IMR-90 (cell line): ENCODE measurements around the gene ABCE1. TPM values are rescaled to one million over a fixed set of nuclear protein-coding genes. Genes with fewer than 3 reads are reported as not detected.

Experiments
- ATAC-seq: fragments of 200-7000 bp; cut with Tn5 transposase; 2 replicates; pipeline ENCODE4 v1.9.1; 2020; ENCODE audit warnings: low read depth, mild to moderate bottlenecking, moderate library complexity
- BruUV-seq: library from RNA; stranded (reverse); fragments of 400-500 nt; replicated peaks from 2 replicates; lab custom pipeline; 2021; lab: Mats Ljungman, UMichigan
- CTCF ChIA-PET: fragments of 300-600 bp; formaldehyde crosslinking; extraction: SDS; loops from one replicate; lab custom pipeline; 2021; ENCODE audit warnings: antibody characterized with exemption; lab: Yijun Ruan, JAX
- POLR2A ChIA-PET: fragments of 300-600 bp; sonication (Branson Sonifier 250); formaldehyde crosslinking; loops from one replicate; lab custom pipeline; 2022; ENCODE audit warnings: antibody characterized with exemption; ENCODE audit not compliant: unreplicated experiment; lab: Charles Lee
- DNase-seq: peaks from one replicate; pipeline ENCODE4 v3.0.0; 2013
- H2AFZ ChIP-seq: replicated peaks from 2 replicates; pipeline ENCODE3; 2013; ENCODE audit warnings: low read length, mild to moderate bottlenecking; ENCODE audit not compliant: poor library complexity
- H2AK5ac ChIP-seq: 2 replicates; pipeline ENCODE4 v1.6.1; 2013; ENCODE audit warnings: low read depth, low read length, inconsistent platforms
- H2AK9ac ChIP-seq: replicated peaks from 2 replicates; pipeline ENCODE3; 2013; ENCODE audit warnings: mild to moderate bottlenecking, low read depth, low read length, moderate library complexity; ENCODE audit not compliant: poor library complexity
- H2BK120ac ChIP-seq: 2 replicates; pipeline ENCODE4 v1.6.1; 2013; ENCODE audit warnings: low read depth, low read length, inconsistent platforms
- H2BK15ac ChIP-seq: 3 replicates; pipeline ENCODE4 v1.6.1; 2013; ENCODE audit warnings: low read depth, low read length, inconsistent platforms
- H2BK20ac ChIP-seq: 2 replicates; pipeline ENCODE4 v1.6.1; 2013; ENCODE audit warnings: low read depth, mild to moderate bottlenecking, inconsistent platforms, low read length, moderate library complexity
- H2BK5ac ChIP-seq: 2 replicates; pipeline ENCODE4 v1.6.1; 2013; ENCODE audit warnings: mild to moderate bottlenecking, low read depth, low read length, inconsistent platforms; ENCODE audit not compliant: poor library complexity, severe bottlenecking
- H3K14ac ChIP-seq: replicated peaks from 2 replicates; pipeline ENCODE4 v1.6.1; 2013; ENCODE audit warnings: low read depth, low read length, inconsistent platforms
- H3K18ac ChIP-seq: 2 replicates; pipeline ENCODE4 v1.6.1; 2013; ENCODE audit warnings: low read depth, low read length, control low read depth
- H3K23ac ChIP-seq: 2 replicates; pipeline ENCODE4 v1.6.1; 2013; ENCODE audit warnings: low read depth, low read length, inconsistent platforms
- H3K27ac ChIP-seq: 2 replicates; pipeline ENCODE4 v1.5.1; 2013; ENCODE audit warnings: mild to moderate bottlenecking, control low read depth, low read length; ENCODE audit not compliant: insufficient read depth
- H3K27me3 ChIP-seq: 2 replicates; pipeline ENCODE4 v1.6.1; 2013; ENCODE audit warnings: low read length; ENCODE audit not compliant: control insufficient read depth, insufficient read depth
- H3K36me3 ChIP-seq: 2 replicates; pipeline ENCODE4 v1.6.1; 2013; ENCODE audit warnings: low read length, mixed read lengths; ENCODE audit not compliant: control insufficient read depth, insufficient read depth
- H3K4ac ChIP-seq: 2 replicates; pipeline ENCODE4 v1.6.1; 2013; ENCODE audit warnings: low read depth, low read length, inconsistent platforms
- H3K4me1 ChIP-seq: 2 replicates; pipeline ENCODE4 v1.6.1; 2013; ENCODE audit warnings: low read length, mixed read lengths; ENCODE audit not compliant: control insufficient read depth, insufficient read depth
- H3K4me2 ChIP-seq: 2 replicates; pipeline ENCODE4 v1.6.1; 2013; ENCODE audit warnings: low read depth, mild to moderate bottlenecking, control low read depth, low read length, moderate library complexity
- H3K4me3 ChIP-seq: 2 replicates; pipeline ENCODE4 v1.5.1; 2013; ENCODE audit warnings: low read depth, mild to moderate bottlenecking, control low read depth, low read length, moderate library complexity; ENCODE audit not compliant: insufficient read depth
- H3K56ac ChIP-seq: 2 replicates; pipeline ENCODE4 v1.6.1; 2013; ENCODE audit warnings: low read length, inconsistent platforms; ENCODE audit not compliant: insufficient read depth; ENCODE audit errors: extremely low read depth
- H3K79me1 ChIP-seq, 2 experiments: 2 replicates each; pipeline ENCODE4 v1.6.1; 2013; ENCODE audit warnings: low read length in 2 of 2, inconsistent platforms in 1 of 2, low read depth in 1 of 2
- H3K9ac ChIP-seq: 2 replicates; pipeline ENCODE4 v1.6.1; 2013; ENCODE audit warnings: low read depth, low read length, control low read depth
- H3K9me1 ChIP-seq: 2 replicates; pipeline ENCODE4 v1.6.1; 2013; ENCODE audit warnings: low read length, inconsistent platforms; ENCODE audit not compliant: insufficient read depth
- H3K9me3 ChIP-seq: 2 replicates; pipeline ENCODE4 v1.6.1; 2013; ENCODE audit warnings: low read length; ENCODE audit not compliant: control insufficient read depth, insufficient read depth
- H4K20me1 ChIP-seq: 2 replicates; pipeline ENCODE4 v1.6.1; 2013; ENCODE audit warnings: low read length, inconsistent platforms; ENCODE audit not compliant: insufficient read depth
- H4K5ac ChIP-seq: 2 replicates; pipeline ENCODE4 v1.6.1; 2013; ENCODE audit warnings: mild to moderate bottlenecking, low read depth, low read length, control low read depth
- H4K8ac ChIP-seq, 2 experiments: 2 replicates each; pipeline ENCODE4 v1.6.1; 2013; ENCODE audit warnings: low read depth in 2 of 2, low read length in 2 of 2, control low read depth in 1 of 2, inconsistent platforms in 1 of 2
- H4K91ac ChIP-seq: 2 replicates; pipeline ENCODE4 v1.6.1; 2013; ENCODE audit warnings: low read depth, low read length, inconsistent platforms; ENCODE audit not compliant: insufficient read depth
- BHLHE40 ChIP-seq: fragments of 150-350 bp; IDR thresholded peaks from 2 replicates; pipeline ENCODE4 v1.6.1; 2016; ENCODE audit warnings: mild to moderate bottlenecking, low read depth, low read length
- CEBPB ChIP-seq: IDR thresholded peaks from 2 replicates; pipeline ENCODE4 v1.6.1; 2012; ENCODE audit warnings: low read depth, low read length, improper control_type of control experiment
- CHD1 ChIP-seq: IDR thresholded peaks from 2 replicates; pipeline ENCODE4 v1.6.1; 2012; ENCODE audit warnings: low read depth, low read length, improper control_type of control experiment
- FOS ChIP-seq: fragments of 150-350 bp; IDR thresholded peaks from 2 replicates; pipeline ENCODE4 v1.6.1; 2016; ENCODE audit warnings: low read depth, low read length
- MAZ ChIP-seq: IDR thresholded peaks from 2 replicates; pipeline ENCODE4 v1.6.1; 2012; ENCODE audit warnings: low read depth, mild to moderate bottlenecking, low read length, improper control_type of control experiment, moderate library complexity, borderline replicate concordance
- MXI1 ChIP-seq: IDR thresholded peaks from 2 replicates; pipeline ENCODE4 v1.6.1; 2012; ENCODE audit warnings: low read depth, mild to moderate bottlenecking, low read length, moderate library complexity, borderline replicate concordance
- NFE2L2 ChIP-seq: fragments of 150-350 bp; IDR thresholded peaks from 2 replicates; pipeline ENCODE4 v1.6.1; 2016; ENCODE audit warnings: low read depth, mild to moderate bottlenecking, low read length
- POLR2A ChIP-seq: IDR thresholded peaks from 2 replicates; pipeline ENCODE4 v1.6.1; 2012; ENCODE audit warnings: mild to moderate bottlenecking, low read depth, low read length
- RAD21 ChIP-seq: IDR thresholded peaks from 2 replicates; pipeline ENCODE4 v1.6.1; 2012; ENCODE audit warnings: low read length, improper control_type of control experiment
- RCOR1 ChIP-seq: IDR thresholded peaks from 2 replicates; pipeline ENCODE4 v1.6.1; 2012; ENCODE audit warnings: mild to moderate bottlenecking, low read length, improper control_type of control experiment; ENCODE audit not compliant: insufficient replicate concordance
- RFX5 ChIP-seq: IDR thresholded peaks from 2 replicates; pipeline ENCODE4 v1.8.0; 2012; ENCODE audit warnings: low read depth, mild to moderate bottlenecking, low read length, moderate library complexity
- SMC3 ChIP-seq: fragments of 150-350 bp; IDR thresholded peaks from 2 replicates; pipeline ENCODE4 v1.6.1; 2016; ENCODE audit warnings: low read depth, mild to moderate bottlenecking, antibody characterized with exemption, low read length, moderate library complexity
- WGBS, 2 experiments: methylation state at CpG; one replicate each; pipeline versions ENCODE4 v1.1.5 to v1.1.7; 2013; ENCODE audit warnings: missing lambda C conversion rate in 2 of 2; ENCODE audit not compliant: insufficient read length in 1 of 2; ENCODE audit errors: extremely low coverage in 2 of 2; 5-methylcytosine and 5-hydroxymethylcytosine counted together
- dilution Hi-C: fragments of 300-500 bp; cut with HindIII; formaldehyde crosslinking; loops from one replicate; pipeline ENCODE4 v1.14.3; 2018; ENCODE audit warnings: low sequenced_read_pairs; ENCODE audit not compliant: unreplicated experiment
- in situ Hi-C: fragments of 300-500 bp; cut with MboI; formaldehyde crosslinking; loops from 3 replicates; pipeline ENCODE4 v1.14.3; 2019; ENCODE audit warnings: low sequenced_read_pairs, inconsistent platforms, mixed read lengths
- intact Hi-C: fragments of 100-400 bp; cut with micrococcal nuclease; formaldehyde crosslinking; loops from 2 replicates; pipeline ENCODE4 v1.10.0; 2022
- polyA plus RNA-seq, 3 experiments: library from polyadenylated mRNA; depleted of rRNA; stranded (reverse); fragments of >200 nt; gene quantifications; 2 replicates each; pipeline ENCODE4 v1.2.3, GENCODE V29; 2012; ENCODE audit warnings: low replicate concordance in 1 of 3
- total RNA-seq: library from RNA; depleted of rRNA; stranded (reverse); fragments of >200 nt; gene quantifications from 2 replicates; pipeline ENCODE4 v1.2.3, GENCODE V29; 2012
- TF ChIP-seq, protein P1 (sequence below): fragments of 150-350 bp; IDR thresholded peaks from 2 replicates; pipeline ENCODE4 v1.6.1; 2016; ENCODE audit warnings: low read depth, mild to moderate bottlenecking, low read length, moderate library complexity, borderline replicate concordance
- TF ChIP-seq, protein P2 (sequence below): fragments of 150-350 bp; IDR thresholded peaks from 2 replicates; pipeline ENCODE4 v1.6.1; 2017; ENCODE audit warnings: mild to moderate bottlenecking, antibody characterized with exemption, low read length, low read depth
- TF ChIP-seq, protein P3 (sequence below): conservative IDR thresholded peaks from 2 replicates; pipeline ENCODE4 v1.5.1; 2012; ENCODE audit warnings: mild to moderate bottlenecking, low read depth, low read length, improper control_type of control experiment

Gene ABCE1
- total and polyA plus RNA-seq, 2 of the 4 experiments (the other 2 are of a cell fraction) = 54.5 to 219 TPM

GRCh38 chr4:145066063-145066501 lies 32.0 kb upstream of the ABCE1 start:
- Histone ChIP-seq H3K9me3 (no peaks in the 10 kb centered on the region), H3K27me3 (no peaks in the 10 kb centered on the region), H3K79me1 (peaks cover 5 to 13% of the 10 kb centered on the region in 2 experiments; a peak in 2 of 4 replicates), H3K56ac (no peak overlapping the region), H3K4me3 (no peak overlapping the region), H2AFZ (no peak overlapping the region), H2BK15ac (no peak overlapping the region), H3K36me3 (no peaks in the 10 kb centered on the region), H2BK5ac (no peak overlapping the region), H4K91ac (no peak overlapping the region), H3K27ac (no peak overlapping the region), H2BK120ac (no peak overlapping the region), H4K5ac (no peak overlapping the region), H3K23ac (no peak overlapping the region), H3K4me1 (peaks cover 2% of the 10 kb centered on the region; the same call in 1 of the 2 replicates), H3K4ac (no peak overlapping the region), H4K20me1 (no peaks in the 10 kb centered on the region), H2BK20ac (no peak overlapping the region), H3K4me2 (no peak overlapping the region), H3K9ac (no peak overlapping the region; the same call in 1 of the 2 replicates), H4K8ac (no peak overlapping the region), H2AK5ac (no peak overlapping the region), H3K14ac (no peak overlapping the region), H2AK9ac (no peak overlapping the region), H3K9me1 (no peaks in the 10 kb centered on the region), H3K18ac (no peak overlapping the region)
- dilution Hi-C loops = no loop called here
- no peak for ATAC-seq
- no peak for DNase-seq
- CTCF ChIA-PET = no interaction called here
- no CpG with 5 or more reads among the region's 2 CpGs for WGBS, 2 experiments
- in situ Hi-C loops = loop anchor here (10.0 kb wide), 1 partner anchor 891 kb away; no protein-coding TSS in a partner anchor
- BruUV-seq = no TSS peak
- no peak for TF ChIP-seq NFE2L2
- TF ChIP-seq SMC3 = no peak
- TF ChIP-seq, protein P1, sequence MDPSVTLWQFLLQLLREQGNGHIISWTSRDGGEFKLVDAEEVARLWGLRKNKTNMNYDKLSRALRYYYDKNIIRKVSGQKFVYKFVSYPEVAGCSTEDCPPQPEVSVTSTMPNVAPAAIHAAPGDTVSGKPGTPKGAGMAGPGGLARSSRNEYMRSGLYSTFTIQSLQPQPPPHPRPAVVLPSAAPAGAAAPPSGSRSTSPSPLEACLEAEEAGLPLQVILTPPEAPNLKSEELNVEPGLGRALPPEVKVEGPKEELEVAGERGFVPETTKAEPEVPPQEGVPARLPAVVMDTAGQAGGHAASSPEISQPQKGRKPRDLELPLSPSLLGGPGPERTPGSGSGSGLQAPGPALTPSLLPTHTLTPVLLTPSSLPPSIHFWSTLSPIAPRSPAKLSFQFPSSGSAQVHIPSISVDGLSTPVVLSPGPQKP = no peak
- TF ChIP-seq, protein P2, sequence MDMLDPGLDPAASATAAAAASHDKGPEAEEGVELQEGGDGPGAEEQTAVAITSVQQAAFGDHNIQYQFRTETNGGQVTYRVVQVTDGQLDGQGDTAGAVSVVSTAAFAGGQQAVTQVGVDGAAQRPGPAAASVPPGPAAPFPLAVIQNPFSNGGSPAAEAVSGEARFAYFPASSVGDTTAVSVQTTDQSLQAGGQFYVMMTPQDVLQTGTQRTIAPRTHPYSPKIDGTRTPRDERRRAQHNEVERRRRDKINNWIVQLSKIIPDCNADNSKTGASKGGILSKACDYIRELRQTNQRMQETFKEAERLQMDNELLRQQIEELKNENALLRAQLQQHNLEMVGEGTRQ = no peak
- no peak for TF ChIP-seq CHD1
- no peak for TF ChIP-seq RAD21
- TF ChIP-seq BHLHE40 = no peak
- TF ChIP-seq MXI1 = no peak
- TF ChIP-seq CEBPB = no peak
- no peak for TF ChIP-seq RCOR1
- no peak for TF ChIP-seq FOS
- TF ChIP-seq MAZ = no peak
- TF ChIP-seq, protein P3, sequence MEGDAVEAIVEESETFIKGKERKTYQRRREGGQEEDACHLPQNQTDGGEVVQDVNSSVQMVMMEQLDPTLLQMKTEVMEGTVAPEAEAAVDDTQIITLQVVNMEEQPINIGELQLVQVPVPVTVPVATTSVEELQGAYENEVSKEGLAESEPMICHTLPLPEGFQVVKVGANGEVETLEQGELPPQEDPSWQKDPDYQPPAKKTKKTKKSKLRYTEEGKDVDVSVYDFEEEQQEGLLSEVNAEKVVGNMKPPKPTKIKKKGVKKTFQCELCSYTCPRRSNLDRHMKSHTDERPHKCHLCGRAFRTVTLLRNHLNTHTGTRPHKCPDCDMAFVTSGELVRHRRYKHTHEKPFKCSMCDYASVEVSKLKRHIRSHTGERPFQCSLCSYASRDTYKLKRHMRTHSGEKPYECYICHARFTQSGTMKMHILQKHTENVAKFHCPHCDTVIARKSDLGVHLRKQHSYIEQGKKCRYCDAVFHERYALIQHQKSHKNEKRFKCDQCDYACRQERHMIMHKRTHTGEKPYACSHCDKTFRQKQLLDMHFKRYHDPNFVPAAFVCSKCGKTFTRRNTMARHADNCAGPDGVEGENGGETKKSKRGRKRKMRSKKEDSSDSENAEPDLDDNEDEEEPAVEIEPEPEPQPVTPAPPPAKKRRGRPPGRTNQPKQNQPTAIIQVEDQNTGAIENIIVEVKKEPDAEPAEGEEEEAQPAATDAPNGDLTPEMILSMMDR = no peak
- no peak for TF ChIP-seq POLR2A
- no peak for TF ChIP-seq RFX5
- intact Hi-C loops = no loop called here
- POLR2A ChIA-PET = no interaction called here
